WTC11 (cell line): ENCODE data around the gene KDM4C.
A peak's percentile ranks its signal among the peaks of the same experiment; 100 is the strongest.

Source experiments
- ATF1 ChIP-seq: sonication (generic); formaldehyde crosslinking; IDR thresholded peaks from 2 replicates; pipeline ENCODE4 v1.8.1; 2023; ENCODE audit warnings: mild to moderate bottlenecking, moderate library complexity, missing genetic modification reagents
- ATF2 ChIP-seq: sonication (generic); formaldehyde crosslinking; IDR thresholded peaks from 2 replicates; pipeline ENCODE4 v1.8.1; 2022; ENCODE audit warnings: low read depth, missing genetic modification reagents, borderline replicate concordance
- CTCF ChIP-seq: fragments of 200-600 bp; IDR thresholded peaks from 2 replicates; pipeline ENCODE4 v1.8.0; 2022; ENCODE audit warnings: antibody characterized with exemption
- USF2 ChIP-seq: sonication (generic); formaldehyde crosslinking; IDR thresholded peaks from 2 replicates; pipeline ENCODE4 v1.8.1; 2023; ENCODE audit warnings: mild to moderate bottlenecking, missing genetic modification reagents, moderate library complexity

- TF ChIP-seq ATF2 (CRISPR knock-in tag): no peak
- 0 out of 2 replicates have a peak, but pooled peaks have one; percentile 14 for TF ChIP-seq USF2 (CRISPR knock-in tag)
- no peak for TF ChIP-seq ATF1 (CRISPR knock-in tag)
- no peak for TF ChIP-seq CTCF
Measured at GRCh38 chr9:6771722-6772121, 13.9 kb downstream of the KDM4C start.
